ENCODE measurements around the gene ANGPTL2.

Gene ANGPTL2

GRCh38 chr9:127121628-127122175 lies 733 bp downstream of the ANGPTL2 start:
- DNase-seq = peak in 1 of 56 donors; percentile 45

DNA sequence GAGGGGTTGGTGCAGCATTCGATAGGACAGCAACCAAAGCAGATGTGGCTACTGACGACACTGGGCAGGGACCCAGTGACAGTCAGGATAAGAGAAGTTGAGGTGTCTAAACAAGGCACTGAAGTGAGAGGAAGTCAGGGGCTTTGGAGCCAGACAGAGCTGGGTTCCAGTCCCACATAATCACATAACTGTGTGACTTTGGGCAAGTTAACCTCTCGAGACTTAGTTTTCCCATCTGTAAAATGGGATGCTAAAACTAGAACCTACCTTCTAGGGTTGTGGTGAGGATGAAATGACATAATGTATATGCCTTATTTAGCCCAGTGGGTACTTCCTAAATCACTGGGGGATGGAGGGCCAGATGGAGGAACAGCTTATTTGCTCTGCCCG lies 3.1 kb downstream of the ANGPTL2 start:
- DNase-seq = no peak

- DNase-seq = no peak
These were observed 3.7 kb downstream of the ANGPTL2 start for GRCh38 chr9:127118597-127119319.

DNA sequence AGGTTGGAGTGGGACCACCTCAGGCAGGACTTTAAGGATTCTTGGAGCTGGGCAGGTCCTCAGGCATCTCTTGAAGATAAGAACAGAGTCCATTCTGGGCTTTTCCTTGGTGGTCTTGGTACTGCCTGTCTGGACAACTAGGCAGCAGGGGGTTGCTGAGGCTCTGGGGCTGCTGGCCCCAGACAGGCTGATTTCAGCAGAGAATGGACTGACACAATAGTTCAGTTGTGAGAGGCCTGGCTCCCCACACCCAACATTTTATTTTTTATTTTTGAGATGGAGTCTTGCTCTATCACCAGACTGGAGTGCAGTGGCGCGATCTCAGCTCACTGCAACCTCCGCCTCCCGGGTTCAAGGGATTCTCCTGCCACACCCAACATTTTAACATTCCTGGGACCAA lies 4.6 kb downstream of the ANGPTL2 start:
- peak in 1 of 56 donors; percentile 19 for DNase-seq

- no peak for DNase-seq
These were observed 5.5 kb downstream of the ANGPTL2 start for GRCh38 chr9:127116957-127117356.

GRCh38 chr9:127116088-127116726 lies 6.2 kb downstream of the ANGPTL2 start:
- DNase-seq = no peak

DNA sequence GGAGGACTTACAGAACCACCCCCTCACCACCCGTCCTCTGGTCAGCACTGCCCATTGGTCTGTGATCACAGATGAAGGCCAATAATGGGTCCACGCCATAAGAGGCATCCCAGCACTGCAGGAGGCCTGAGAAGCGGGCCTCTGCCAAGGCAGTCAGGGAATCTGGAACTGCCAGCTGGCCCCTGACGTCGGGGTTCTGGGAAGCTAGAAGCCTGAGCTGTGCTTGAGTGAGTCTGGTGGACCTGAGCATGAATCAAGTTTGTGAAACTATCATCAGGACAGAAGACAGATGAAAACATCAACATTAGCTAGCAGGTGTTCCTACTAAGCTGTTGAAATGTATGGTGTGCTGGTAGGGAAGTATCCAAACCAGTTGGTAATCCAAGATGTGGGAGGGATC lies 7.8 kb downstream of the ANGPTL2 start:
- peak in 2 of 56 donors; percentile 25 to 29 for DNase-seq

DNA sequence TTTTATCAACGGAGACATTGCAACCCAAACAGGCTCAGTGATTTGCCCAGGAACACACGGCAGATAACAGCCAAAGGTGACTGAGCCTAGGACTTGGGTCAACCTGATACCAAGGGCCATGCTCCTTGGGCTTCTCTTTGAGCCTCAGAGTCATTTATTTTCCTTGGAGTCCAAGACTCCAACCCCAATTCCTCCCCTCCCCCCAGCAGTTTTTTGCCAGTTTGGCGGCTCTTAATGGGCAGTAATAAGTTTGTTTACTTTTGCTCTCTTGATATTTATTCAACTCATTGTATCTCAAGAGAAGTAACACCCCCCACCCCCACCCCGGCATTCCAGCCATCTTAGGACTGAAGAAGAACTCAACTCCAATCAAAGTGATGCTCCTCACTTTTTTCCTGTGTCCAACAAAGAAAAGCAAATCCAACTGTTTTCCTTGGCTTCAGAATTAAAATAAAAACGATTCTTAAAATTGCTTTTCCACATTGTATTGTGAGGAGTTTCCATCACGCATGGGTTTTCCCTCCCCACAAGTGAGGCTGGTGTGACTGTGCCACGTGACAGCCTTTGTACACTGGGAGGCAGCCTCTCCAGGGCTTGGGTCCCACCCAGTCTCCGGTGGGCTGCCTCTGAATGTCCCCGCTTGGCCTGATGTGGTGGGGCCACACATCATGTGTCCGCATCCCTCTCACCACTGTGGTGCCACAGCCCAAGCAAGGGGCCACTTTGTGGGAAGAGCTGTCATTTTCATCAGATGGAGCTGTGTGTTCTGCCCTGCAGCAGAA lies 9.1 kb downstream of the ANGPTL2 start:
- DNase-seq = no peak

DNA sequence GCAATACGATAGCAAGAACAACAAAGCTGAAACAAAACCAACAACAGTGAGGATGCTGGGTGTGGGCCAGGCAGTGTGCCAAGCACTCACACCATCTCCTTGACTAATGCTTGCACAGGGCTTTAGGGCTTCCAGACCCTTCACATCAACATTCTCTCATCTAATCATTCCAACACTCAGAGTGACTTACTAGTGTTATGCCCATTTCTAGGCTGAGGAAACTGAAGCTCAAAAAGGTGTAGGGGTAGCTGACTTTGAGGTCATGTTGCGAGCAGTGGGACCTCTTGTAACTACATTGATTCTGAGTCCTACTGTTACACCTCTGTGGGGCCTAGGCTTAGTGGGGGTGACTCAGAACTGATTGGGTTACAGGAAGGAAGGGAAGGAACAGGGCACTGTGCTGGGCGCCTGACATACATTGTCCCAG lies 9.7 kb downstream of the ANGPTL2 start:
- DNase-seq = no peak

GRCh38 chr9:127112056-127112455 lies 10.4 kb downstream of the ANGPTL2 start:
- no peak for DNase-seq

- DNase-seq = no peak
These were observed 13.2 kb downstream of the ANGPTL2 start for GRCh38 chr9:127109212-127109711.

DNA sequence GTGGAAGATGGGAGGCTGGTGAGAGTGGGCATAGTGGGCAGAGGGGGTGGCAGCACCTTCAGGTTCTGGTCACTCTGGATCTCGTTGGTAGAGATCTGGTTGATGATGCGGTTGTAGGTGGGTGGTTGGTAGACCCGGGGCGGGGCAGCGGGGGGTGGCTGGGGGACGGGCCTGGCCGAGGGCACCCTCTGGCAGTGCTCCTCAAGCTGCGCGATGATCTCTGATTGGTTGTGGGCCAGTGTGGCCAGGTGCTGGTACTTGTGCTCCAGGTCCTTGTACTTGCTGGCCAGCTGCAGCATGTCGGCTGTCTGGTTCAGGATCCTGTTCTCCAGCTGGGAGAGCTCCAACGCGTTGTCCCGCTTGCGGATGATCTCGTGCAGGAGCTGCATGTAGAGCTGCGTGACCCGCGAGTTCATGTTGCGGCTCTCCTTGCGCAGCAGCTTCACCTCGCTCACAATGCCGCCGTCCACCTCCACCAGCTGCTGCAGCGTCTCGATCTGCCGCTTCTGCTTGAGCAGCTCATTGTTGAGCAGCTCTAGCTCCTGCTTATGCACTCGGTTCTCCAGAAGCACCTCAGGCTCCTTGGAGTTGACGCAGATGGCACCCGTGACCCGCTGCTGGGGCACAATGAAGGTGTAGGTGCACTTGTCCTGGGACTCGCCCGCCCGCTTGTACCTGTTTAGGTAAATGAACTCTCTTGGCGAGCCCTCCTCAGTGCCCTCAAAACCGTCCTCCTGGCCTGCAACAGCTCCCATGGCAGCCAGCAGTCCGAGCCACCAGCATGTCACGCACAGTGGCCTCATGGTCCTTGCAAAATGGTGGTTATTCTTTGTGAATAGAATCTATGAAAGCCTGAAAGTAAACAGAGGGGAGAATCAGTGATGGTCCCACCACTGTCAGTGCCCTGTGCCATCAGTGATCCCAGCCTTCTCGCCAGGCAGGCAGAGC lies 14.2 kb downstream of the ANGPTL2 start:
- no peak for DNase-seq

DNA sequence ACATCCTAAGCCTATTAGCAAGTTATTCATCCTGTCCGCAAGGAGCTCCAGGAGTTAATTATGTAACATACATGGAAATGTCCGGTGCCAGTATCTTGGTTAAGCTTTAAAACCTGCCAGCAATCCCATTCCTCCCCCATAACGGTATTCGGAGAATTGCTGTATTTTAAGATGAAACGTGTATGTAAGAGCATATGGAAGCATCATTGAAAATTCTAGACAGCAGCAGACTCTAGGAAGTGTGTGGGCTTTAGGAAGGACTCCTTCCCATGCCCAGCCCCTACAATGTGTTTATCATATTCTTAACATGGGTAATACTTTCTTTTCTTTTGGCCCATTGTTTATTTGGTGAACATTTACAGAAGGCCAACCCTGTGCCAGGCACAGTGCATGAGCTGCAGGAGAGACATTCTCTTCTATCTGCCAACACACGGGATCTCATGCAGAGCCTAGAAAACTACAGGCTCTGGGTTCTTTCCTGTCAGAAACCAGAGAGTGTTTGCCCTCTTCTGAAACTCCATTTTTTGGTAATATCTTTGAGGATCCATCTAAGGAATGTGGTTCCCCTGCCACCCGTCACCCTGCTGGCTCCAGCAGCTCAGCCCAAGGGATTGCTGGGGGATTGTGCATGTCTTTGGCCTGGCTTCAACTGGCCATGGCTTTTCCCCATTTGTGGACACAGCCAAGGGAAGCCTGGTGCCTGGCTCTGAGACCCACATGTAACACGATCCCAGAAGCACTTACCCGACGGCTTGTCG lies 15.1 kb downstream of the ANGPTL2 start:
- peak in 2 of 56 donors; percentile 28 to 39 for DNase-seq

GRCh38 chr9:127106466-127106855 lies 16.0 kb downstream of the ANGPTL2 start:
- DNase-seq = no peak

DNA sequence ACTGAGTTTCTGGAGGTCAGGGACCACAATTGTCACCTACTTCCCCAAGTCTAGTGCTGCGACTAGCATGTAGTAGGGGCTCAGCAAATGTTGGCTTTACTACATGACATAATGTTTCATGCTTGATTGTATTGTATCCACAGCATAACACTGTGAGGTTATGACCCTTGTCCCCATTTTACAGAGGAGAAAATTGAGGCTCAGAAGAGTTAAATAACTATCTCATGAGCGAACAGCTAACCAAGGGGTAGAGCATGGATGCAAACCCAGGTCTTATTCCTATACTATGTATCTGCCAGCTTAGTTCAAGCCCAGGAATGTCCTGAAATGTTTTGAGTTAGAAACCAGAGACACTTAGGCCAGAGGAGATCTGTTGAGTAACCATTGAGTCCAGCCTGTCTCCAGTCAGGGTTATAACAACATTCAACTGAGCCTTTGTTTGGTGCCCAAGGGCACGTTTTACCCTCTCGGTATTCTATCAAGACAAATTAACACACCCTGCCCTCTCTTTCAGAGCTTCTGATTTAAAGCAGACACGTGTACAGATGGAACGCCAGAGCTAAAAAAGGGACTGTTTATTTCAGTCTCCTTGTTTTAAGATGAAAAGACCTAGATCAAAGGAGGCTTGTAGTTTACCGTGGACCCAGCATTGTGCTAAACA lies 16.5 kb downstream of the ANGPTL2 start:
- no peak for DNase-seq

DNA sequence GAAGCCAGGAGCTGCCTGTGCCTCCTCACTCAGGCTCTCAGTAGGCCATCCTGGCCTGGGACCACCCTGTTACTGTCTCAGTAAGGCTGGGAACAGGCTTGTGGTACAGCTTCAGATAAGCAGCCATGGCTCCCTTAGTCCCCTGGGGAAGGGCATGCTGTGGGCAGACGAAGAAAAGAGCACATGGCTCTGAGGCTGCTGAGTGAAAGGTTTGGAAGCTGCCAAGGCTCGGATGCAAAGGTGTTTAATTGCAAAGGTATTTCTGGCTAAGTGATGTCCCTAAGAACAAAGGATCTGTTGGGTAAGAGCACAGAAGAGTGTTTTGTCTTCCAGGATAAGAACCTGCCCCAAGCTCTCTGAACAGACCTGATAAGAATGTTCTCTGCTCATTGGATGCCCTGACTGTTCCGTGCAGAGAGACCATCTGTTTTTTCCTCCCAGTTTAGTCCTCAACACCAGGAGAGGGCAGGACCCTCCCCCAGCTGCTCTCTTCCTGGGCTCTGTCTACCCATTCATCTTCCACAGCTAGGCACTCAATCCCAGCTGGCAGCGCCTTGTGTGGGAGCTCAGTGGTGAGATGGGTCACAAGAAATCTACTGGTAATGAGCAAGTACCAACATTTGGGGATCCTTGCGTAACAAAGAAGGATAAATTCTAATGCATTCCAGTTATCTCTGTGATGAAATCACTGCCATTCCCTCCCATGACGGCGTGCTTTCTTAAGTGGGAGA lies 17.7 kb downstream of the ANGPTL2 start:
- peak in 5 of 56 donors; percentile 32 to 46 (median 38) for DNase-seq

DNA sequence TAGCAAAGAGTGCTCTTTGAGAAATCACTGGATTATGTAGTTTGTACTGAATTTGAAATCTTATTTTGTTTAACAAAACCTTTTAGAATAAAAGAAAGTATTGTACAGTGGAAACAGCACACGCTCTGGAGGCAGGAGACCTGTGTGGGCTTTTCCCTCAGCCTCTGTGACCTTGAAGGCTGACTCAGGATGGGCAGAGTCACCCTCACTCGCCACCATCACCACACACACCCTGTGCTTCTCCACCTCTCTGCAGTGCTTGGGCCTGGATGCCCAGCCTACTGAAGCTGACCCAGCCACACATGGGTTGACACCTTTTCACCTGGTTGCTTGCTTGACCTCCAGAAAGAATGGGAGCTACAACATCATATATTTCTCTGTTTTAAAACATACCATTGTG lies 19.6 kb downstream of the ANGPTL2 start:
- DNase-seq = no peak

DNA sequence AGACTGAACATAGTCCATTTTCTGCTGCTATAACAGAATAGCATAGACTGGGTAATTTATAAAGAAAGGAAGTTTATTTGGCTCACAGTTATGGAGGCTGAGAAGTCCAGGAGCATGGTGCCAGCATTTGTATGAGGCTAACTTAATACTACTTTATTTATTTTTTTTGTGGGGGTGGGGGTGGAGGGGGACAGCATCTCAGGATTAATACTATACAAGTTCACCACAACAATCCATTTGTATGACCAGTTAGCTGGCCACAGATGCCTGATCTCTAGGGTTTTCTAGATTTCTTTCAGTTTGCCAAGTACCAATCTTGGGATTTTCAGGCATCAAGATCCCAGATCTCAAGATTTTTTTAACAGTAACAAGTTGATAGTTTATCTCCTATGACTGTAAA lies 20.3 kb downstream of the ANGPTL2 start:
- DNase-seq = no peak

- DNase-seq = no peak
These were observed 22.8 kb downstream of the ANGPTL2 start for GRCh38 chr9:127099664-127100063.

Measured in amygdala (tissue), 56 donors.